HAP-1 (cell line): Measurements from ENCODE around the gene CCK.
A peak's percentile ranks its signal among the peaks of the same experiment; 100 is the strongest.
"Not testable (repeated sequence)": the region's sequence is repeated elsewhere in the genome, so short reads cannot be mapped to it uniquely, and the experiment has no call there.

Experiments
- DNase-seq, 2 experiments: peaks; one replicate each; pipeline ENCODE4 v3.0.0-alpha.2; 2016 to 2020; ENCODE audit warnings: low spot score in 2 of 2
- H3K27me3 ChIP-seq: fragments of 250-450 bp; sonication (Bioruptor Pico); 2 replicates; pipeline ENCODE4 v1.5.1; 2020; ENCODE audit warnings: low read depth, mild to moderate bottlenecking, moderate library complexity
- H3K36me3 ChIP-seq: fragments of 250-450 bp; sonication (Bioruptor Pico); replicated peaks from 2 replicates; pipeline ENCODE4 v1.5.1; 2020; ENCODE audit warnings: mild to moderate bottlenecking
- H3K4me1 ChIP-seq: fragments of 250-450 bp; sonication (Bioruptor Pico); 2 replicates; pipeline ENCODE4 v1.5.1; 2020; ENCODE audit warnings: mild to moderate bottlenecking
- H3K4me3 ChIP-seq: fragments of 250-450 bp; sonication (Bioruptor Pico); 2 replicates; pipeline ENCODE4 v1.5.1; 2020; ENCODE audit warnings: mild to moderate bottlenecking, moderate library complexity
- H3K9me3 ChIP-seq: fragments of 250-450 bp; sonication (Bioruptor Pico); 2 replicates; pipeline ENCODE4 v1.5.1; 2020; ENCODE audit warnings: mild to moderate bottlenecking, moderate library complexity
- in situ Hi-C: fragments of 300-500 bp; cut with MboI; formaldehyde crosslinking; loops from 3 replicates; pipeline ENCODE4 v1.14.3; 2020; ENCODE audit warnings: low sequenced_read_pairs, inconsistent platforms, mixed read lengths

CCK gene

DNA sequence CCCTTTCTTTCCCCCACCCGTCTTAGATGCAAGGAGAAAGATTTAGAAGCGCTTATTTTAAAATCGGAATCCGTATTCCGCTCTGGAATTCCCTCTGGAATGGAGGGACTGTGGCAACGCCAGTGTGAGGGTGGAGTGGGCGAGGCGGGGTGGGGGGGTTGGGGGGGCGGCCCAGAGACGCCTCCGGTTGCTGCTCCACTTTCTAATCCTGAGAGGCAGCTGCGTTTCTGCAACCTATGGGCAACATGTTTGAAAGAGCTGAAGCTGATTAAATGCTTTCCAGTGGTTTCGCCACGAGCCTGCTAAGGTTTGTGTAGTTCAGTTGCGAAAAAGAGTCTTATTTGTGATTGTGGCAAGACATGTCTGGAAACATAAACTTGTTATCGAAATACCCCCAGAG, at the start of gene CCK:
Gene CCK (minus strand): TSS at position 101 of the 400 bp plus-strand sequence. CDS start 2,555 bp downstream, outside the sequence.
- Histone ChIP-seq H3K4me3 (no peak within 1 kb of the TSS), H3K9me3 (no peaks in the 10 kb centered on the region), H3K27me3 (peaks cover 46% of the 10 kb centered on the region), H3K36me3 (no peaks in the 10 kb centered on the region), H3K4me1 (no peaks in the 10 kb centered on the region)
- DNase-seq, result no peak
- in situ Hi-C loops, result no loop called here

DNA sequence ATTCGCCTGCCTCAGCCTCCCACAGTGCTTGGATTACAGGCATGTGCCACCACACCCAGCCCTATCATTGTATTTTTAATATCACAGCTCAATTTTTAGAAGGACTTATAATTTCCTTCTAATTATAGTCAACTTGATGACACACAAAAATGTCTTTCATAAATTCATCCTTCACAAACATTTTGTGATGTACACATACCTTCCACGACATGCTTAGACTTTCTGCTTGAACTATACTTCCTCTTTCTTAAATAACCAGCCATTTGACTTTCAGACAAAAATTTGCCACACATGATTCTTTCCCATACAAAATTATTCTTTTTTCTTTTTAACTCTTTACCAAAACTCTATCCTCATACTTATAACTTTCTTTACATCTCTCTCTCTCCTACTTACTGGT, 48.4 kb upstream of the CCK start:
- Histone ChIP-seq H3K4me1 (no peaks in the 10 kb centered on the region), H3K4me3 (no peak overlapping the region), H3K9me3 (peaks cover 9% of the 10 kb centered on the region), H3K36me3 (no peaks in the 10 kb centered on the region), H3K27me3 (no peaks in the 10 kb centered on the region)
- in situ Hi-C loops, result no loop called here
- no peak for DNase-seq

DNA sequence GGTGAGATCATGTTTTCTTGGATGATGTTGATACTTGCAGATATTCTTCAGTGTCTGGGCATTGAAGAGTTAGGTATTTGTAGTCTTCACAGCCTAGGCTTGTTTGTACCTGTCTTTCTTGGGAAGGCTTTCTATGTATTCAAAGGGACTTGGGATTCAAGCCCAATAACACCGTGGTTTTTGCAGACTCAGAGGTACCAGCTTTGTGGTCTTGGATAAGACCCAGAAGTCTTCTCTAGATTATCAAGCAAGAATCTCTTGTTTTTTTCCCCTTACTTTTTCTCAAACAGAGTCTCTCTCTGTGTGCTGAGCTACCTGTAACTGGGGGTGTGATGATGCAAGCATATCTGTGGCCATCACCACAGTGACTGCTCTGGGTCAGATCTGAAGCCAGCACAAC, 42.7 kb upstream of the CCK start:
- Histone ChIP-seq H3K36me3 (no peaks in the 10 kb centered on the region), H3K4me1 (no peaks in the 10 kb centered on the region), H3K9me3 (no peaks in the 10 kb centered on the region), H3K27me3 (no peaks in the 10 kb centered on the region), H3K4me3 (no peak overlapping the region)
- in situ Hi-C loops, result no loop called here
- no peak for DNase-seq

- no peak for DNase-seq
- in situ Hi-C loops, result no loop called here
Observed at GRCh38 chr3:42306499-42306898, 40.5 kb upstream of the CCK start.

GRCh38 chr3:42302924-42303634, 37.1 kb upstream of the CCK start:
- H3K4me3 ChIP-seq, result no peak overlapping the region
- H3K9me3 ChIP-seq, result no peaks in the 10 kb centered on the region
- in situ Hi-C loops, result no loop called here
- no peak for DNase-seq
- no peaks in the 10 kb centered on the region for H3K27me3 ChIP-seq
- H3K4me1 ChIP-seq, result no peaks in the 10 kb centered on the region
- no peaks in the 10 kb centered on the region for H3K36me3 ChIP-seq

More at GRCh38 chr3:42306499-42306898, 40.5 kb upstream of the CCK start:
- no peaks in the 10 kb centered on the region for H3K4me1 ChIP-seq
- no peaks in the 10 kb centered on the region for H3K27me3 ChIP-seq
- H3K36me3 ChIP-seq, result no peaks in the 10 kb centered on the region
- no peaks in the 10 kb centered on the region for H3K9me3 ChIP-seq
- no peak overlapping the region for H3K4me3 ChIP-seq

DNA sequence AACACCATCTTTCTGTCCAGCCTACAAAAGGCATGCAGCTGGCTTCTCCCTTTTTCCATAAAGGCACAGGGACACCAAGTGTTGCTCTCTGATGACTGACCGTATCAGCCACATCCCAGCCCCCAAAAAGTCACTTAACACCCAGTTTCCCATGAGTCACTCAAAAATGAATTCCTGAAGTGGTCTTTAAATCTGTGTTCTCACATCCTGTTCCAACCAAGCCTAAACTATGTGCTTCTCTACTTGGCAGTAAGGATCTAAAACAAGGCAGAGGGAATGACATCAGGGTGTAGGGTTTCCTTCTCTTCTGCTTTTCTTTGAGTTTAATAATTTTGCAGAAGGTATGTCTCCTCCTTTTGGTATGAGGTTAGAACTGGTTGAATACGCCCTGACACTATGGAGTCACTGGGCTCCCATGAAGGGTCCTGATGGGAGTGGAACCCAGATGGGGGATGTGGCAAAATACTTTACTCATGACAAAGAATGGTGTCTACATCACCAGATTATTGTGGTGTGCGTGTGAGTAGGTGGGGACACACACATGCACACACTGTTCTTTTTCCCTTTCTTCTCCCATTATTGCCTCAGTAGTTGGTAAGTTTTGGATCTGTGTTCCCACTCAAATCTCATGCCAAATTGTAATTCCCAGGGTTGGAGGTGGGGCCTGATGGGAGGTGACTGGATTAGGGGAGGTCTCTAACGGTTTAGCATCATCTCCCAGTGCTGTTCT, 35.6 kb upstream of the CCK start:
- no peak overlapping the region for H3K4me3 ChIP-seq
- no peak for DNase-seq
- in situ Hi-C loops, result no loop called here
- H3K9me3 ChIP-seq, result no peaks in the 10 kb centered on the region
- H3K36me3 ChIP-seq, result no peaks in the 10 kb centered on the region
- no peaks in the 10 kb centered on the region for H3K27me3 ChIP-seq
- H3K4me1 ChIP-seq, result no peaks in the 10 kb centered on the region

DNA sequence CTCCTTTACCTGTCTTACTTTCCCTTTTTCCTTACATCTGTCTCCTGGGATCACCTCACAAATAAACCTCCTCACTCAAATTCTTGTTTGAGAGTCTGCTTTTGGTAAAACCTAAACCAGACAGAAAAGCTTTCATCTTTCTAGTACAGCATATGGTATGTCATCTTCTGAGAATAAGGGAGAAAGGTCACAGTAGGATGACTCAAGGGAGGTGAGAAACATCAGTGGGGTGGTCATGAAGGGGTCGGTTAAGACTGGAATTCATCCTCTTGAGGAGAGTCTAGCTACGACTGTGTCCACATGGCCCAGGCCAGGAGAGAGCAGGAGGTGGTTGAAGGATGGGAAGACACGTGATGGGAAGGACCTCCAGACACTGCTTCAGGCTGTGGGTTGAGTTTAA, 34.8 kb upstream of the CCK start:
- H3K27me3 ChIP-seq, result no peaks in the 10 kb centered on the region
- H3K9me3 ChIP-seq, result no peaks in the 10 kb centered on the region
- DNase-seq, result no peak
- H3K4me3 ChIP-seq, result no peak overlapping the region
- in situ Hi-C loops, result no loop called here
- no peaks in the 10 kb centered on the region for H3K4me1 ChIP-seq
- H3K36me3 ChIP-seq, result no peaks in the 10 kb centered on the region

- in situ Hi-C loops, result no loop called here
- no peaks in the 10 kb centered on the region for H3K36me3 ChIP-seq
- no peaks in the 10 kb centered on the region for H3K9me3 ChIP-seq
- no peaks in the 10 kb centered on the region for H3K4me1 ChIP-seq
- H3K27me3 ChIP-seq, result no peaks in the 10 kb centered on the region
- peak; percentile 13 to 55 for DNase-seq
- no peak overlapping the region for H3K4me3 ChIP-seq
Observed at GRCh38 chr3:42300013-42300412, 34.0 kb upstream of the CCK start.

- Histone ChIP-seq H3K4me3 (no peak overlapping the region), H3K4me1 (no peaks in the 10 kb centered on the region)
- in situ Hi-C loops, result no loop called here
Observed at GRCh38 chr3:42298259-42298658, 32.3 kb upstream of the CCK start.

GRCh38 chr3:42292009-42292408, 26.0 kb upstream of the CCK start:
- no peak for DNase-seq
- Histone ChIP-seq H3K9me3 (no peaks in the 10 kb centered on the region), H3K4me1 (no peaks in the 10 kb centered on the region), H3K36me3 (no peaks in the 10 kb centered on the region), H3K4me3 (no peak overlapping the region), H3K27me3 (peaks cover 2% of the 10 kb centered on the region; the same call in 1 of the 2 replicates)
- in situ Hi-C loops, result no loop called here

More at GRCh38 chr3:42298259-42298658, 32.3 kb upstream of the CCK start:
- no peak for DNase-seq
- H3K27me3 ChIP-seq, result no peaks in the 10 kb centered on the region
- H3K9me3 ChIP-seq, result no peaks in the 10 kb centered on the region
- H3K36me3 ChIP-seq, result no peaks in the 10 kb centered on the region

GRCh38 chr3:42290966-42291714, 25.2 kb upstream of the CCK start:
- Histone ChIP-seq H3K4me1 (no peaks in the 10 kb centered on the region), H3K4me3 (no peak overlapping the region), H3K9me3 (no peaks in the 10 kb centered on the region), H3K36me3 (no peaks in the 10 kb centered on the region), H3K27me3 (peaks cover 2% of the 10 kb centered on the region; the same call in 1 of the 2 replicates)
- no peak for DNase-seq
- in situ Hi-C loops, result no loop called here

DNA sequence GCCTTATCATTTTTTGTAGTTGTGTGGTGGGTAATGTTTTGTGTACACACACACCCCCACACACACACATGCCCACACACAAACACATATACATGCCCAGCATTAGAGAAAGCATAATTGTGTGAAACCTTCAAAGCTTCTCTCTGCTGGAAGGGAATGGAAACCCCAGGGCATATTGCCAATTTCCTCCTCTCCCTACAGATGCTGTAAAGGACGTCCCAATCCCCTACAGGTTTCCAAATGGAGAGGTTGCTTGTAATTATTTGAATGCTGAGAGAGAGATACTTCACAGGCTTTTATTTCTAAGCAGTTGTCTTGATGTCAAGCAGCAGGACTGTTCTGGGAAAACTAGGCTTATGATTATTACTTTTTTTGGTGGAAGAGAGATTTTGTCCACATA, 23.0 kb upstream of the CCK start:
- Histone ChIP-seq H3K27me3 (peaks cover 2% of the 10 kb centered on the region; the same call in 1 of the 2 replicates), H3K4me1 (no peaks in the 10 kb centered on the region), H3K4me3 (no peak overlapping the region), H3K9me3 (no peaks in the 10 kb centered on the region), H3K36me3 (no peaks in the 10 kb centered on the region)
- DNase-seq, result no peak
- in situ Hi-C loops, result no loop called here

GRCh38 chr3:42288385-42288784, 22.4 kb upstream of the CCK start:
- Histone ChIP-seq H3K4me1 (no peaks in the 10 kb centered on the region), H3K4me3 (no peak overlapping the region), H3K9me3 (no peaks in the 10 kb centered on the region), H3K36me3 (no peaks in the 10 kb centered on the region), H3K27me3 (peaks cover 2% of the 10 kb centered on the region; the same call in 1 of the 2 replicates)
- DNase-seq, result no peak
- in situ Hi-C loops, result no loop called here

DNA sequence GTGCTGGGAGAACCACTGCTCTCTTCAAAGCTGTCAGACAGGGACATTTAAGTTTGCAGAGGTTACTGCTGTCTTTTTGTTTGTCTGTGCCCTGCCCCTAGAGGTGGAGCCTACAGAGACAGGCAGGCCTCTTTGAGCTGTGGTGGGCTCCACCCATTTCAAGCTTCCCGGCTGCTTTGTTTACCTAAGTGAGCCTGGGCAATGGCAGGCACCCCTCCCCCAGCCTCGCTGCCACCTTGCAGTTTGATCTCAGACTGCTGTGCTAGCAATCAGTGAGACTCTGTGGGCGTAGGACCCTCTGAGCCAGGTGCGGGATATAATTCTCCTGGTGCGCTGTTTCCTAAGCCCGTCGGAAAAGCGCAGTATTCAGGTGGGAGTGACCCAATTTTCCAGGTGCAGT, 21.4 kb upstream of the CCK start:
- H3K36me3 ChIP-seq, H3K4me3 ChIP-seq, H3K9me3 ChIP-seq, H3K4me1 ChIP-seq, H3K27me3 ChIP-seq, in situ Hi-C loops: not testable (repeated sequence)
- peak in 1 of 2 experiments; percentile 29 for DNase-seq
